ENCODE measurements around the gene OR51E2. TPM values are rescaled to one million over a fixed set of nuclear protein-coding genes. Genes with fewer than 3 reads are reported as not detected.
A peak's percentile ranks its signal among the peaks of the same experiment; 100 is the strongest.

Gene OR51E2
- total and polyA plus RNA-seq, 9 donors = 0.51 to 1.8 (median 1.1) TPM

DNA sequence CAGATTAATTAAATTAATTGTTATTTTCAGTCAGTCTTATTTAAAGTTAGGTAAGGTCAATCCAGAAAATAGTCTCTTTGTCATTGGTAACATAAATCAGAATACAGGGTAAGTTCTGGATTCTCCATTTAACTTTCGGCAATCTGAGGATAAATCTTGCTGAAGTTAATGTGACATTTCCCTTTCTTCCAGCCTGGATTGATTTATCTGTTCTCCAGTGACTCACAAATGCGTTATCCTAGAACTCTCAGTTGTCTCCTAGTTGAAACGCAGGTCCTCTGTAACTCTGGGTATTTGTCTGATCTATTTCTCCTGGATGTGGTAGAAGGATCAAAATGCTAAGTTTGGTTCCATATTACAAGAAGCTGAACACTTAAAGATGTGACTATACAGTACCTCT is 32.9 kb downstream of the OR51E2 start:
- H3K4me3 ChIP-seq (ENCODE audit: low read length) = no peak overlapping the region
- DNase-seq = no peak
- no peak overlapping the region for H3K27ac ChIP-seq (ENCODE audit: low read length)
- H3K36me3 ChIP-seq (ENCODE audit: control insufficient read depth, insufficient read depth, low read length) = no peaks in the 10 kb centered on the region
- no peaks in the 10 kb centered on the region for H3K4me1 ChIP-seq (ENCODE audit: control insufficient read depth, insufficient read depth, low read length)
- WGBS (ENCODE audit: insufficient coverage) = no CpG with 5 or more reads among the region's 3 CpGs
- H3K27me3 ChIP-seq (ENCODE audit: control insufficient read depth, insufficient read depth, low read length) = no peaks in the 10 kb centered on the region
- no peaks in the 10 kb centered on the region for H3K9me3 ChIP-seq (replicated peaks; ENCODE audit: control insufficient read depth, low read depth, low read length)

DNA sequence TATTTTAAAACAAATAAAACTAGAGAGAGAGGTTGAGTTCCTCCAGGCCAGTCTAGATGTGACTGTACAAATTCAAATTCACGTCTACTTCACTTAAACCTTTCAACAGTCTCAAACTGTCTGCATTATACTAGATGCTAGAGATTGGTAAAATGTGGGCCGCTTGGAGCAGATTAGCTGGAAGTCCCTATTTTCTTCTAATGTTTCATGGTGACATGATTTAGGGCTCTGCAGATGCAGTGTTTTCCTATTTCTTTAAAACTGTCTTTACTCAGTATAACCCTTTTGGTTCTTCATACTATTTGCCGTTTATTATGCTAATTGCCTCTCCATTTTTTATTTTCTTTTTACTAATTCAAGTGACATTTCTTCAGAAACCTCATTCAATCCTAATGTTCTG is 33.5 kb downstream of the OR51E2 start:
- Histone ChIP-seq H3K27me3 (ENCODE audit: control insufficient read depth, insufficient read depth, low read length) (no peaks in the 10 kb centered on the region), H3K27ac (ENCODE audit: low read length) (no peak overlapping the region), H3K4me3 (ENCODE audit: low read length) (no peak overlapping the region), H3K9me3 (replicated peaks; ENCODE audit: control insufficient read depth, low read depth, low read length) (no peaks in the 10 kb centered on the region), H3K4me1 (ENCODE audit: control insufficient read depth, insufficient read depth, low read length) (no peaks in the 10 kb centered on the region), H3K36me3 (ENCODE audit: control insufficient read depth, insufficient read depth, low read length) (no peaks in the 10 kb centered on the region)
- WGBS (ENCODE audit: insufficient coverage) = no CpG with 5 or more reads among the region's 3 CpGs
- no peak for DNase-seq

DNA sequence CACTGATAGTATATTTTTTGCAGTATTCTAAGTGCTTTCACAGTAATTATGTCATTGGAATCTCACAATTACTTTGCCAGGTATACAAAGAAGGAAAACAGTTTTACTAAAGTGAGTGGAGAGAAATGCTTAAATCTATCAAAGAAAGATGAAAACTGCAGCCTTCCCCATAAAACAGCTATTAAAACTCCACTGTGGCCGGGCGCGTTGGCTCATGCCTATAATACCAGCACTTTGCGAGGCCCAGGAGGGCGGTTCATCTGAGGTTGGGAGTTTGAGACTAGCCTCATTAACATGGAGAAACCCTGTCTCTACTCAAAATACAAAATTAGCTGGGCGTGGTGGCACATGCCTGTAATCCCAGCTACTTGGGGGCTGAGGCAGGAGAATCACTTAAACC is 34.8 kb downstream of the OR51E2 start:
- no peak overlapping the region for H3K27ac ChIP-seq (ENCODE audit: low read length)
- no peaks in the 10 kb centered on the region for H3K27me3 ChIP-seq (ENCODE audit: control insufficient read depth, insufficient read depth, low read length)
- no peaks in the 10 kb centered on the region for H3K4me1 ChIP-seq (ENCODE audit: control insufficient read depth, insufficient read depth, low read length)
- WGBS (ENCODE audit: insufficient coverage) = no CpG with 5 or more reads among the region's 6 CpGs
- no peak overlapping the region for H3K4me3 ChIP-seq (ENCODE audit: low read length)
- no peak for DNase-seq
- no peaks in the 10 kb centered on the region for H3K36me3 ChIP-seq (ENCODE audit: control insufficient read depth, insufficient read depth, low read length)
- H3K9me3 ChIP-seq (replicated peaks; ENCODE audit: control insufficient read depth, low read depth, low read length) = no peaks in the 10 kb centered on the region

DNA sequence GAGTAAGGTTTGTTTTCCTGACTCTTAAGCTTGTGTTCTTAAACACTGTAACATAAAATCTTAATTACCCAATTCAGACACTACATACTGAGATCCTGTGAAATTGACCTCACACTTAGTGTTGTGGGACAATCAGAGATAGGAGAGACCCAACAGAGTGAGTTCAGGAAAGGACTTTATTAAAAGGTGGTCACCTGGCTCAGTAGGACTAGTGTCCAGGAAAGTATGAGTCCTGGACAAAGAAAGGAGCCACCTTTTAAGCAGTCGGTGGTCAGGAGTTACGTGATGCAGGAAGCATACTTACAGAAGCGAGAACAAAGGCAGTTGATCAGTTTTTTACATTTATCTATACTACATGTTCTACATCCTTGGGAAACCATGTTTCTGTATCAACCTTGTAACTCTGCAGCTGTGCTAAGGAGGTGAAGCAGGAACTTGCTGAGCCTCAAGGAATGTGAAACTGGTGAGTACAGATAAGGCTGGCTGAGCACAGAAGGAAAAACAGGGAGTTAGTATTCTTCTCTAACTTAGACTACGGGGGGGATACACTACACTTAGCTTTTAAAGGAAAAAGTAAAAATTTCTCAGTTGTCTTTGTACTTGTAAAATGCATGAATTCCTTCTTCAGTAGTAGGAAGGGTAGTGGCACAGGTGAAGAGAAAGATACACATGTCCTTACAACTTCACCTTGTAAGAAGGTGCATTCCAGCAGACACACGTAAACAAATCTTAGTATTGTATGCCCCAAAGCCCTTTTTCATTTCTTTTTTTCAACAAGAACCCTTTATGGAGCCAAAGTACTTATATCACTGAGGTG is 38.8 kb downstream of the OR51E2 start:
- Histone ChIP-seq H3K9me3 (replicated peaks; ENCODE audit: control insufficient read depth, low read depth, low read length) (no peaks in the 10 kb centered on the region), H3K4me1 (ENCODE audit: control insufficient read depth, insufficient read depth, low read length) (no peaks in the 10 kb centered on the region), H3K27me3 (ENCODE audit: control insufficient read depth, insufficient read depth, low read length) (no peaks in the 10 kb centered on the region), H3K27ac (ENCODE audit: low read length) (no peak overlapping the region), H3K4me3 (ENCODE audit: low read length) (no peak overlapping the region), H3K36me3 (ENCODE audit: control insufficient read depth, insufficient read depth, low read length) (no peaks in the 10 kb centered on the region)
- DNase-seq = no peak
- 65% methylated on average over 2 of the region's 5 CpGs for WGBS (ENCODE audit: insufficient coverage)

DNA sequence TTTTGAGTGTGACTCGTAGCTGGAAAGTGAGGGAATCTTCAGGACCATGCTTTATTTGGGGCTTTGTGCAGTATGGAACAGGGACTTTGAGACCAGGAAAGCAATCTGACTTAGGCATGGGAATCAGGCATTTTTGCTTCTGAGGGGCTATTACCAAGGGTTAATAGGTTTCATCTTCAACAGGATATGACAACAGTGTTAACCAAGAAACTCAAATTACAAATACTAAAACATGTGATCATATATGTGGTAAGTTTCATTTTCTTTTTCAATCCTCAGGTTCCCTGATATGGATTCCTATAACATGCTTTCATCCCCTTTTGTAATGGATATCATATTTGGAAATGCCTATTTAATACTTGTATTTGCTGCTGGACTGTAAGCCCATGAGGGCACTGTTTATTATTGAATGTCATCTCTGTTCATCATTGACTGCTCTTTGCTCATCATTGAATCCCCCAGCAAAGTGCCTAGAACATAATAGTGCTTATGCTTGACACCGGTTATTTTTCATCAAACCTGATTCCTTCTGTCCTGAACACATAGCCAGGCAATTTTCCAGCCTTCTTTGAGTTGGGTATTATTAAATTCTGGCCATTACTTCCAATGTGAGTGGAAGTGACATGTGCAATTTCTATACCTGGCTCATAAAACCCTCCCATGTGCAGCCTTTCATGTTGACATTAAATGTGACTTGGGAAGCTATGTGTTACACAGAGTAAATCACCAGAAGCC is 42.9 kb downstream of the OR51E2 start:
- Histone ChIP-seq H3K4me1 (ENCODE audit: control insufficient read depth, insufficient read depth, low read length) (no peaks in the 10 kb centered on the region), H3K27ac (ENCODE audit: low read length) (no peak overlapping the region), H3K4me3 (ENCODE audit: low read length) (no peak overlapping the region), H3K36me3 (ENCODE audit: control insufficient read depth, insufficient read depth, low read length) (no peaks in the 10 kb centered on the region), H3K9me3 (replicated peaks; ENCODE audit: control insufficient read depth, low read depth, low read length) (no peaks in the 10 kb centered on the region), H3K27me3 (ENCODE audit: control insufficient read depth, insufficient read depth, low read length) (no peaks in the 10 kb centered on the region)
- DNase-seq = no peak
- 60% methylated on average over 1 of the region's 2 CpGs for WGBS (ENCODE audit: insufficient coverage)

DNA sequence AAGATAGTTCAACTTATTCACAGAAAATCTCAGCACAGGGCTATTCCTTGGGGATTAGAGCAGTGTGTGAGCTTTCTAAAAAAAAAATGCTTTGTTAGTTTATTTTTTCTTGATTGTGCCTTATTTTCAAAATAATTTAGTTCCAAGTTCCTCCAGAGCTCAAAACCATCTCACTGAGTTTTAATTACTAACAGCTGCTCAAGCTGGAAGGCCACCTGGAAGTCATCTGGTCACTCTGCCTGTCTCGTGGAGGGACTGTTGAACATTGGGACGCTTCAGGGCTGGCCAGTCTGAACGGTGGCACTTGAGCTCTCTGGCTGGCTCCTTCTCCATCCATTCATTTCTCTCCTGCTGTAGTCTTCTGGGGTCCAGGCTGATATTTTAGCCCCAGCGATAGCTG is 49.9 kb downstream of the OR51E2 start:
- Histone ChIP-seq H3K36me3 (ENCODE audit: control insufficient read depth, insufficient read depth, low read length) (no peaks in the 10 kb centered on the region), H3K27me3 (ENCODE audit: control insufficient read depth, insufficient read depth, low read length) (no peaks in the 10 kb centered on the region), H3K27ac (ENCODE audit: low read length) (no peak overlapping the region), H3K4me3 (ENCODE audit: low read length) (no peak overlapping the region), H3K9me3 (replicated peaks; ENCODE audit: control insufficient read depth, low read depth, low read length) (no peaks in the 10 kb centered on the region), H3K4me1 (ENCODE audit: control insufficient read depth, insufficient read depth, low read length) (peaks cover 7% of the 10 kb centered on the region)
- peak; percentile 59 for DNase-seq
- WGBS (ENCODE audit: insufficient coverage) = 8% methylated on average over 3 of the region's 4 CpGs

DNA sequence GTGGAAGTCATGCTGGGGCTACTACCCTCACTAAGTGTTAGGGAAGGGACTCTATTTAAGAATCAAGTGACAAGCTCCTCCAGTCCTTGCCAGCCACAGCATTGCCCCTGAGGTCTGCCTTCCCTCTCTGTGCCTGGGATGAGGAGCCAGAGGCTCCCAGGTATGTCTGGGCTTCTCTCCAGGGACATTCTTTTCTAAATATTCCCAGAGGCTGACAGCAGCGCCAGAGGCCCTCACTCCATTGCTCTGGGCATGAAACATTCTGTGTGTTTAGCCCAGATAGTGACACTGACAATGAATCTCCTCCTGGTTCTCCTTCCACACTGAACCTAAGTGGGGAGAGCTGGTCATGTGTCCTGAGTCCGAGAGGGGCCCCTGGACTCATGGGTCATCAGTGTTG is 51.7 kb downstream of the OR51E2 start:
- H3K4me1 ChIP-seq (ENCODE audit: control insufficient read depth, insufficient read depth, low read length) = peaks cover 7% of the 10 kb centered on the region
- 83% methylated on average over 1 of the region's 2 CpGs for WGBS (ENCODE audit: insufficient coverage)
- no peaks in the 10 kb centered on the region for H3K36me3 ChIP-seq (ENCODE audit: control insufficient read depth, insufficient read depth, low read length)
- H3K27me3 ChIP-seq (ENCODE audit: control insufficient read depth, insufficient read depth, low read length) = no peaks in the 10 kb centered on the region
- peak; percentile 27 for DNase-seq
- H3K9me3 ChIP-seq (replicated peaks; ENCODE audit: control insufficient read depth, low read depth, low read length) = no peaks in the 10 kb centered on the region
- no peak overlapping the region for H3K27ac ChIP-seq (ENCODE audit: low read length)
- H3K4me3 ChIP-seq (ENCODE audit: low read length) = no peak overlapping the region

DNA sequence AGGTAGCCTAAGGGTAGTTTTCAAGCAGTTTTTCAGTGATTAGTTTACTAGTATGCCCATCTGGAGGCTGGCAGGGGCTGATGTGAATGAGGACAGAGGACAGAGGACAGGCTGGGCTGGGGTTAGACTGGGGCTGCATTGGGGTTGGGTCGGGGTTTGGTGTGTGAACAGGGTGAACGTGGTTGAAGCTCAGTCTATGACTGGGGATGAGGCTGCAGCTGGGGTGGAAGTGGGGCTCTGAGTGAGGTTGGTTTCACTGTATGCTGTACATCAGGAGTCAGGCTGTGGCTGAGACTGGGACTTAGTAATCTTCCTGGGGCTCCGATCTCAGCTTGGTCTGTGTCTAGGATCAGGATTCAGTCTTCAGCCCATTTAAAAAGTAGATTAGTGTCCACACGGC is 53.4 kb downstream of the OR51E2 start:
- Histone ChIP-seq H3K4me1 (ENCODE audit: control insufficient read depth, insufficient read depth, low read length) (peaks cover 7% of the 10 kb centered on the region), H3K27ac (ENCODE audit: low read length) (no peak overlapping the region), H3K4me3 (ENCODE audit: low read length) (no peak overlapping the region), H3K9me3 (replicated peaks; ENCODE audit: control insufficient read depth, low read depth, low read length) (no peaks in the 10 kb centered on the region), H3K27me3 (ENCODE audit: control insufficient read depth, insufficient read depth, low read length) (no peaks in the 10 kb centered on the region), H3K36me3 (ENCODE audit: control insufficient read depth, insufficient read depth, low read length) (no peaks in the 10 kb centered on the region)
- 100% methylated on average over 1 of the region's 4 CpGs for WGBS (ENCODE audit: insufficient coverage)
- no peak for DNase-seq

DNA sequence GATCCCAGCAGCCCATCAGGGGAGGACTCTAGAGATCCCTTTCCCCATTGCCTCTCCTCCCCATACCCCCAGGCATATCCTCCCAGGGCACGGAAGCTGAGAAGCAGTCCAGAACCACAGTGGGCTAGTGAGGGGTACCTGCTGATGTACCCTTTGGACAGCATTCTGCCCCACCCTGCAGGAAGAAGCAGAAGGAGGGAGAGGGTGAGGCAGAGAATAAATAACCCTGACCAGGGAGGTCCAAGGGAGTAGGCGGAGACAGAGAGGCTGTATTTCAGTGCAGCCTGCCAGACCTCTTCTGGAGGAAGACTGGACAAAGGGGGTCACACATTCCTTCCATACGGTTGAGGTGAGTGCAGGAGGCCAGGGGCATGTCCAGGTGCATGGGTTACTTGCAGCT is 54.0 kb downstream of the OR51E2 start, which contains the start of gene OR51E1:
Gene OR51E1, plus strand, starts transcription at position 301 of the 400 bp plus-strand sequence. CDS start 8,545 bp downstream, outside the sequence.
- Histone ChIP-seq H3K27ac (ENCODE audit: low read length) (peak within 1 kb of the TSS; percentile 59), H3K4me3 (ENCODE audit: low read length) (no peak within 1 kb of the TSS)
- WGBS (ENCODE audit: insufficient coverage) = 54% methylated on average over 2 of the region's 3 CpGs

DNA sequence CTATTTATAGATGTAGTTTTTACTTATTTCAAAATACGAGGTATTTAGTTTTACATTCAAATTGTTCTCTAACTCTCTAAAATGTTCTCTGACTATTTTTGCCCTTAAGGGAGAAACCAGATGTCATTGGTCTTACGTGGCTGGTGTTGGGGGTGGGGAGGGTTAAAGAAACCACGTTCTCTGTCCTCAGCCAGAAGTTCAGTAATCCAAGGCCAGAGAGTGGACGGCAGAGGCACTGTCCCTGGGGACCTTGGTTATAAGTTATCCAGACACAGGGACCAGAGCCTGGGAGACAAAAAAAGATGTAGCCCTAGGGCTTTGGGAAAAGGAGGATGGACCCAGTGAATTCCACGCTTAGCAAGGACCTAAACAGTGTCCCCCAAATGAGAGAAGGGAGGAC is 54.6 kb downstream of the OR51E2 start:
- Histone ChIP-seq H3K4me3 (ENCODE audit: low read length) (no peak overlapping the region), H3K4me1 (ENCODE audit: control insufficient read depth, insufficient read depth, low read length) (peaks cover 7% of the 10 kb centered on the region), H3K27ac (ENCODE audit: low read length) (peak overlapping the region; percentile 59), H3K27me3 (ENCODE audit: control insufficient read depth, insufficient read depth, low read length) (no peaks in the 10 kb centered on the region), H3K9me3 (replicated peaks; ENCODE audit: control insufficient read depth, low read depth, low read length) (no peaks in the 10 kb centered on the region), H3K36me3 (ENCODE audit: control insufficient read depth, insufficient read depth, low read length) (no peaks in the 10 kb centered on the region)
- 4% methylated on average over 2 of the region's 5 CpGs for WGBS (ENCODE audit: insufficient coverage)
- peak; percentile 61 for DNase-seq

More for the DNA sequence above, 54.0 kb downstream of the OR51E2 start, which contains the start of gene OR51E1:
- no peak for DNase-seq
- Histone ChIP-seq H3K9me3 (replicated peaks; ENCODE audit: control insufficient read depth, low read depth, low read length) (no peaks in the 10 kb centered on the region), H3K27me3 (ENCODE audit: control insufficient read depth, insufficient read depth, low read length) (no peaks in the 10 kb centered on the region), H3K4me1 (ENCODE audit: control insufficient read depth, insufficient read depth, low read length) (peaks cover 7% of the 10 kb centered on the region), H3K36me3 (ENCODE audit: control insufficient read depth, insufficient read depth, low read length) (no peaks in the 10 kb centered on the region)
